Measurements from ENCODE around the gene LRRK2. TPM values are rescaled to one million over a fixed set of nuclear protein-coding genes. Genes with fewer than 3 reads are reported as not detected.

Gene LRRK2
- total RNA-seq, 1 experiment from 2014 or later = 0.73 TPM

DNA sequence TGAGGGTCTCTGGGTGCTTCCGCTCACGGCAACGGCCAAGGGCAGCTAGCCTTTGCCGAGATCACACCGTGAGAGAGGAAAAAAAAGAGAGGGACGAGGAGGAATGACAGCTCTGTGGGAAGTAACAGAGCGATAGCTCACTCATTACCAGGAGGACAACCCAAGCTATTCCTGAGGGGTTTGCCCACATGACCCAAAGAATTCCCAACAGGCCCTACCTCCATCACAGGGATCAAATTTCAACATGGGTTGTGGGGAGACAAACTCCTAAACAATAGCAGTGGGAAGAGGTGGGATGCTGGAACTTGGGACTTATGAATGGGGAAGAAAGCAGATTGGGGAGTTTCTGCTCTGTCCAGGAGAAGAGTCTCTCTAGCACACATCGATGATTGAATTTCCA is 180.6 kb downstream of the LRRK2 start:
- no TSS peak for BruUV-seq (replicated peaks)
- DNase-seq = no peak
- H3K27me3 Mint-ChIP-seq (ENCODE audit: unreplicated experiment) = no peaks in the 10 kb centered on the region

More for the DNA sequence above, 180.6 kb downstream of the LRRK2 start:
- intact Hi-C loops (cut with micrococcal nuclease; ENCODE audit: unreplicated experiment) = no loop called here
- H3K36me3 Mint-ChIP-seq (ENCODE audit: insufficient read depth, unreplicated experiment) = no peaks in the 10 kb centered on the region
- TF ChIP-seq, protein P1, sequence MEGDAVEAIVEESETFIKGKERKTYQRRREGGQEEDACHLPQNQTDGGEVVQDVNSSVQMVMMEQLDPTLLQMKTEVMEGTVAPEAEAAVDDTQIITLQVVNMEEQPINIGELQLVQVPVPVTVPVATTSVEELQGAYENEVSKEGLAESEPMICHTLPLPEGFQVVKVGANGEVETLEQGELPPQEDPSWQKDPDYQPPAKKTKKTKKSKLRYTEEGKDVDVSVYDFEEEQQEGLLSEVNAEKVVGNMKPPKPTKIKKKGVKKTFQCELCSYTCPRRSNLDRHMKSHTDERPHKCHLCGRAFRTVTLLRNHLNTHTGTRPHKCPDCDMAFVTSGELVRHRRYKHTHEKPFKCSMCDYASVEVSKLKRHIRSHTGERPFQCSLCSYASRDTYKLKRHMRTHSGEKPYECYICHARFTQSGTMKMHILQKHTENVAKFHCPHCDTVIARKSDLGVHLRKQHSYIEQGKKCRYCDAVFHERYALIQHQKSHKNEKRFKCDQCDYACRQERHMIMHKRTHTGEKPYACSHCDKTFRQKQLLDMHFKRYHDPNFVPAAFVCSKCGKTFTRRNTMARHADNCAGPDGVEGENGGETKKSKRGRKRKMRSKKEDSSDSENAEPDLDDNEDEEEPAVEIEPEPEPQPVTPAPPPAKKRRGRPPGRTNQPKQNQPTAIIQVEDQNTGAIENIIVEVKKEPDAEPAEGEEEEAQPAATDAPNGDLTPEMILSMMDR (IDR thresholded peaks at IDR 0.05; ENCODE audit: unreplicated experiment) = no peak
- H3K9me3 Mint-ChIP-seq (ENCODE audit: low read depth, unreplicated experiment) = no peaks in the 10 kb centered on the region
- no peak overlapping the region for H3K27ac Mint-ChIP-seq (ENCODE audit: unreplicated experiment)
- H3K4me3 Mint-ChIP-seq (ENCODE audit: low read depth, unreplicated experiment) = no peak overlapping the region
- CTCF ChIA-PET = no interaction called here
- no peaks in the 10 kb centered on the region for H3K4me1 Mint-ChIP-seq (ENCODE audit: low read depth, unreplicated experiment)

Other genes with a start within 250 kb of the LRRK2 start
- 8.4 and 9.4 TPM in 2 replicates for gene SLC2A13, start 118.9 kb upstream of the LRRK2 start, total RNA-seq (2022)

Measured in Calu3 (cell line).